ENCODE data around the gene FOXK2.
"Not testable (repeated sequence)": the region's sequence is repeated elsewhere in the genome, so short reads cannot be mapped to it uniquely, and the experiment has no call there.

FOXK2 gene

GRCh38 chr17:82569621-82570020 lies 50.1 kb downstream of the FOXK2 start:
- no peaks in the 10 kb centered on the region for H3K4me1 ChIP-seq (ENCODE audit: control insufficient read depth, low read depth, low read length)
- peaks cover 13% of the 10 kb centered on the region for H3K36me3 ChIP-seq (ENCODE audit: control insufficient read depth, insufficient read depth, low read length)
- H3K79me1 ChIP-seq (ENCODE audit: low read length) = peaks cover 22% of the 10 kb centered on the region
- no peak overlapping the region for H3K27ac ChIP-seq (ENCODE audit: low read depth, low read length)
- H4K5ac ChIP-seq (ENCODE audit: low read length) = no peak overlapping the region
- DNase-seq = no peak
- no peak overlapping the region for H2BK15ac ChIP-seq (replicated peaks; ENCODE audit: low read depth)
- H2BK120ac ChIP-seq (ENCODE audit: low read depth, low read length) = no peak overlapping the region
- no peaks in the 10 kb centered on the region for H3K27me3 ChIP-seq (ENCODE audit: insufficient read depth, low read length, poor library complexity)
- H3K4me2 ChIP-seq (ENCODE audit: low read length) = no peak overlapping the region
- H3K56ac ChIP-seq (ENCODE audit: low read length) = no peak overlapping the region
- no peak overlapping the region for H2BK5ac ChIP-seq (ENCODE audit: low read length)
- H3K79me2 ChIP-seq (ENCODE audit: control insufficient read depth, insufficient read depth, low read length) = peaks cover 13% of the 10 kb centered on the region
- H3K18ac ChIP-seq (ENCODE audit: low read length) = no peak overlapping the region
- no peak overlapping the region for H2AK5ac ChIP-seq (ENCODE audit: low read length)
- H3K4ac ChIP-seq (ENCODE audit: low read depth, low read length) = no peak overlapping the region
- WGBS (ENCODE audit: extremely low coverage, insufficient coverage, low lambda C conversion rate) = no CpG with 5 or more reads among the region's 11 CpGs
- no peak overlapping the region for H4K8ac ChIP-seq (ENCODE audit: low read depth, low read length)
- no peak overlapping the region for H3K23ac ChIP-seq (ENCODE audit: low read length)
- H3K9ac ChIP-seq (ENCODE audit: low read length) = no peak overlapping the region
- no peak overlapping the region for H3K4me3 ChIP-seq (ENCODE audit: low read length)

GRCh38 chr17:82570277-82570676 lies 50.7 kb downstream of the FOXK2 start:
- H3K4me2 ChIP-seq (ENCODE audit: low read length) = no peak overlapping the region
- no peak overlapping the region for H3K23ac ChIP-seq (ENCODE audit: low read length)
- H3K4me1 ChIP-seq (ENCODE audit: control insufficient read depth, low read depth, low read length) = no peaks in the 10 kb centered on the region
- H3K27me3 ChIP-seq (ENCODE audit: insufficient read depth, low read length, poor library complexity) = no peaks in the 10 kb centered on the region
- no peak overlapping the region for H3K18ac ChIP-seq (ENCODE audit: low read length)
- whole genome bisulfite sequencing (ENCODE audit: extremely low coverage, insufficient coverage, low lambda C conversion rate) = no CpG with 5 or more reads among the region's 9 CpGs
- no peak for DNase-seq
- H2BK15ac ChIP-seq (replicated peaks; ENCODE audit: low read depth) = no peak overlapping the region
- H3K36me3 ChIP-seq (ENCODE audit: control insufficient read depth, insufficient read depth, low read length) = peaks cover 16% of the 10 kb centered on the region
- no peak overlapping the region for H2AK5ac ChIP-seq (ENCODE audit: low read length)
- H3K79me1 ChIP-seq (ENCODE audit: low read length) = peaks cover 25% of the 10 kb centered on the region
- H3K4ac ChIP-seq (ENCODE audit: low read depth, low read length) = no peak overlapping the region
- H2BK120ac ChIP-seq (ENCODE audit: low read depth, low read length) = no peak overlapping the region
- H4K8ac ChIP-seq (ENCODE audit: low read depth, low read length) = no peak overlapping the region
- H4K5ac ChIP-seq (ENCODE audit: low read length) = no peak overlapping the region
- H3K79me2 ChIP-seq (ENCODE audit: control insufficient read depth, insufficient read depth, low read length) = peaks cover 13% of the 10 kb centered on the region
- no peak overlapping the region for H3K9ac ChIP-seq (ENCODE audit: low read length)
- H3K4me3 ChIP-seq (ENCODE audit: low read length) = no peak overlapping the region
- H2BK5ac ChIP-seq (ENCODE audit: low read length) = no peak overlapping the region
- H3K27ac ChIP-seq (ENCODE audit: low read depth, low read length) = no peak overlapping the region
- no peak overlapping the region for H3K56ac ChIP-seq (ENCODE audit: low read length)

GRCh38 chr17:82571855-82572254 lies 52.3 kb downstream of the FOXK2 start:
- no peak overlapping the region for H3K27ac ChIP-seq (ENCODE audit: low read depth, low read length)
- no peak overlapping the region for H2AK5ac ChIP-seq (ENCODE audit: low read length)
- no peak overlapping the region for H3K4ac ChIP-seq (ENCODE audit: low read depth, low read length)
- no peak overlapping the region for H4K5ac ChIP-seq (ENCODE audit: low read length)
- no peaks in the 10 kb centered on the region for H3K27me3 ChIP-seq (ENCODE audit: insufficient read depth, low read length, poor library complexity)
- no peak overlapping the region for H2BK15ac ChIP-seq (replicated peaks; ENCODE audit: low read depth)
- no peak overlapping the region for H3K9ac ChIP-seq (ENCODE audit: low read length)
- no peak overlapping the region for H3K23ac ChIP-seq (ENCODE audit: low read length)
- H3K56ac ChIP-seq (ENCODE audit: low read length) = no peak overlapping the region
- no peak for DNase-seq
- no peak overlapping the region for H3K18ac ChIP-seq (ENCODE audit: low read length)
- WGBS (ENCODE audit: extremely low coverage, insufficient coverage, low lambda C conversion rate) = no CpG with 5 or more reads among the region's 6 CpGs
- H2BK120ac ChIP-seq (ENCODE audit: low read depth, low read length) = no peak overlapping the region
- H3K4me2 ChIP-seq (ENCODE audit: low read length) = no peak overlapping the region
- peaks cover 14% of the 10 kb centered on the region for H3K36me3 ChIP-seq (ENCODE audit: control insufficient read depth, insufficient read depth, low read length)
- no peaks in the 10 kb centered on the region for H3K4me1 ChIP-seq (ENCODE audit: control insufficient read depth, low read depth, low read length)
- H2BK5ac ChIP-seq (ENCODE audit: low read length) = no peak overlapping the region
- H3K79me2 ChIP-seq (ENCODE audit: control insufficient read depth, insufficient read depth, low read length) = peaks cover 12% of the 10 kb centered on the region
- H3K79me1 ChIP-seq (ENCODE audit: low read length) = peaks cover 19% of the 10 kb centered on the region
- no peak overlapping the region for H4K8ac ChIP-seq (ENCODE audit: low read depth, low read length)
- no peak overlapping the region for H3K4me3 ChIP-seq (ENCODE audit: low read length)

- H3K4me1 ChIP-seq (ENCODE audit: control insufficient read depth, low read depth, low read length) = no peaks in the 10 kb centered on the region
- no peak overlapping the region for H2BK15ac ChIP-seq (replicated peaks; ENCODE audit: low read depth)
- H3K79me2 ChIP-seq (ENCODE audit: control insufficient read depth, insufficient read depth, low read length) = peaks cover 7% of the 10 kb centered on the region
- no peak overlapping the region for H2AK5ac ChIP-seq (ENCODE audit: low read length)
- H3K4ac ChIP-seq (ENCODE audit: low read depth, low read length) = no peak overlapping the region
- no peak overlapping the region for H2BK120ac ChIP-seq (ENCODE audit: low read depth, low read length)
- H4K5ac ChIP-seq (ENCODE audit: low read length) = no peak overlapping the region
- H2BK5ac ChIP-seq (ENCODE audit: low read length) = no peak overlapping the region
- H3K9ac ChIP-seq (ENCODE audit: low read length) = no peak overlapping the region
- no peak overlapping the region for H3K56ac ChIP-seq (ENCODE audit: low read length)
- H3K27ac ChIP-seq (ENCODE audit: low read depth, low read length) = no peak overlapping the region
- H3K36me3 ChIP-seq (ENCODE audit: control insufficient read depth, insufficient read depth, low read length) = peaks cover 17% of the 10 kb centered on the region
- no peaks in the 10 kb centered on the region for H3K27me3 ChIP-seq (ENCODE audit: insufficient read depth, low read length, poor library complexity)
- no CpG with 5 or more reads among the region's 11 CpGs for WGBS (ENCODE audit: extremely low coverage, insufficient coverage, low lambda C conversion rate)
- H3K79me1 ChIP-seq (ENCODE audit: low read length) = peaks cover 19% of the 10 kb centered on the region
- H3K18ac ChIP-seq (ENCODE audit: low read length) = no peak overlapping the region
- no peak overlapping the region for H4K8ac ChIP-seq (ENCODE audit: low read depth, low read length)
- no peak overlapping the region for H3K23ac ChIP-seq (ENCODE audit: low read length)
- DNase-seq = no peak
- no peak overlapping the region for H3K4me3 ChIP-seq (ENCODE audit: low read length)
- no peak overlapping the region for H3K4me2 ChIP-seq (ENCODE audit: low read length)
Measured at GRCh38 chr17:82574041-82574440, 54.5 kb downstream of the FOXK2 start.

GRCh38 chr17:82575581-82576221 lies 56.2 kb downstream of the FOXK2 start:
- not testable (repeated sequence) for H3K79me2 ChIP-seq (ENCODE audit: control insufficient read depth, insufficient read depth, low read length); H3K18ac ChIP-seq (ENCODE audit: low read length); H2AK5ac ChIP-seq (ENCODE audit: low read length); H3K4me1 ChIP-seq (ENCODE audit: control insufficient read depth, low read depth, low read length); H2BK15ac ChIP-seq (replicated peaks; ENCODE audit: low read depth); H3K9ac ChIP-seq (ENCODE audit: low read length); H3K23ac ChIP-seq (ENCODE audit: low read length); H4K8ac ChIP-seq (ENCODE audit: low read depth, low read length); H3K4me3 ChIP-seq (ENCODE audit: low read length); H3K27me3 ChIP-seq (ENCODE audit: insufficient read depth, low read length, poor library complexity); H3K27ac ChIP-seq (ENCODE audit: low read depth, low read length); H3K4me2 ChIP-seq (ENCODE audit: low read length); H4K5ac ChIP-seq (ENCODE audit: low read length); H3K56ac ChIP-seq (ENCODE audit: low read length); H2BK5ac ChIP-seq (ENCODE audit: low read length); H3K4ac ChIP-seq (ENCODE audit: low read depth, low read length); H2BK120ac ChIP-seq (ENCODE audit: low read depth, low read length)
- Histone ChIP-seq H3K79me1 (ENCODE audit: low read length) (peaks cover 15% of the 10 kb centered on the region), H3K36me3 (ENCODE audit: control insufficient read depth, insufficient read depth, low read length) (peaks cover 12% of the 10 kb centered on the region)
- no CpG with 5 or more reads among the region's 52 CpGs for WGBS (ENCODE audit: extremely low coverage, insufficient coverage, low lambda C conversion rate)
- peak; percentile 37 for DNase-seq

- DNase-seq = no peak
- Histone ChIP-seq H3K79me1 (ENCODE audit: low read length) (peaks cover 13% of the 10 kb centered on the region), H4K8ac (ENCODE audit: low read depth, low read length) (no peak overlapping the region), H2BK120ac (ENCODE audit: low read depth, low read length) (no peak overlapping the region), H4K5ac (ENCODE audit: low read length) (no peak overlapping the region), H3K79me2 (ENCODE audit: control insufficient read depth, insufficient read depth, low read length) (peaks cover 2% of the 10 kb centered on the region), H3K4me2 (ENCODE audit: low read length) (no peak overlapping the region), H3K27ac (ENCODE audit: low read depth, low read length) (no peak overlapping the region), H2BK15ac (replicated peaks; ENCODE audit: low read depth) (no peak overlapping the region), H2BK5ac (ENCODE audit: low read length) (no peak overlapping the region), H3K4ac (ENCODE audit: low read depth, low read length) (no peak overlapping the region), H3K4me1 (ENCODE audit: control insufficient read depth, low read depth, low read length) (no peaks in the 10 kb centered on the region), H3K23ac (ENCODE audit: low read length) (no peak overlapping the region), H3K27me3 (ENCODE audit: insufficient read depth, low read length, poor library complexity) (no peaks in the 10 kb centered on the region), H3K4me3 (ENCODE audit: low read length) (no peak overlapping the region), H3K9ac (ENCODE audit: low read length) (no peak overlapping the region), H3K56ac (ENCODE audit: low read length) (no peak overlapping the region), H3K36me3 (ENCODE audit: control insufficient read depth, insufficient read depth, low read length) (peaks cover 10% of the 10 kb centered on the region), H3K18ac (ENCODE audit: low read length) (no peak overlapping the region), H2AK5ac (ENCODE audit: low read length) (no peak overlapping the region)
- no CpG with 5 or more reads among the region's 18 CpGs for WGBS (ENCODE audit: extremely low coverage, insufficient coverage, low lambda C conversion rate)
Measured at GRCh38 chr17:82577300-82577699, 57.8 kb downstream of the FOXK2 start.

All from mesendoderm (in vitro differentiated cells).